SK-N-SH (cell line): ENCODE data around the gene EZR. TPM values are rescaled to one million over a fixed set of nuclear protein-coding genes. Genes with fewer than 3 reads are reported as not detected.
"Not testable (repeated sequence)": the region's sequence is repeated elsewhere in the genome, so short reads cannot be mapped to it uniquely, and the experiment has no call there.

ENCODE experiments used
- CTCF ChIA-PET: fragments of 300-600, 350-600 bp; formaldehyde crosslinking; extraction: SDS; loops from one replicate; lab custom pipeline; 2021; lab: Yijun Ruan, JAX
- POLR2A ChIA-PET: fragments of 350-600 bp; sonication (Branson Sonifier 250); formaldehyde crosslinking; extraction: SDS; loops from one replicate; lab custom pipeline; 2020; ENCODE audit warnings: antibody characterized with exemption, inconsistent platforms; lab: Yijun Ruan, JAX
- DNase-seq: peaks from one replicate; pipeline ENCODE4 v3.0.0; 2012
- H2AFZ ChIP-seq: fragments of 200-600 bp; sonication (generic); 2 replicates; pipeline ENCODE4 v1.8.1; 2016; ENCODE audit warnings: antibody characterized with exemption, mild to moderate bottlenecking, low read depth
- H3F3A ChIP-seq: fragments of 200-600 bp; sonication (generic); replicated peaks from 2 replicates; pipeline ENCODE3; 2016; ENCODE audit warnings: antibody characterized with exemption, mild to moderate bottlenecking; ENCODE audit not compliant: insufficient read depth
- H3K27ac ChIP-seq, 2 experiments: fragments of 200-500 bp in 1 of 2; fragments of 200-600 bp in 1 of 2; sonication (Bioruptor generic) in 1 of 2; sonication (generic), shearing (Covaris generic) in 1 of 2; 2 replicates each; pipeline versions ENCODE4 v1.5.1 to v1.6.1; 2014 to 2016; ENCODE audit warnings: low read depth in 2 of 2, inconsistent platforms in 1 of 2, low read length in 1 of 2, mild to moderate bottlenecking in 1 of 2, mixed read lengths in 1 of 2
- H3K27me3 ChIP-seq: fragments of 200-600 bp; sonication (generic), shearing (Covaris generic); 2 replicates; pipeline ENCODE4 v1.6.1; 2016; ENCODE audit warnings: mixed run types; ENCODE audit not compliant: insufficient read depth
- H3K36me3 ChIP-seq, 2 experiments: fragments of 200-500 bp in 1 of 2; fragments of 200-600 bp in 1 of 2; sonication (Bioruptor generic) in 1 of 2; sonication (generic) in 1 of 2; replicated peaks in 1 of 2; 2 replicates each; pipeline versions ENCODE3 to v1.5.1; 2014 to 2016; ENCODE audit warnings: low read length in 1 of 2, mild to moderate bottlenecking in 1 of 2; ENCODE audit not compliant: insufficient read depth in 2 of 2, control insufficient read depth in 1 of 2
- H3K4me1 ChIP-seq, 2 experiments: fragments of 200-500 bp in 1 of 2; fragments of 200-600 bp in 1 of 2; sonication (Bioruptor generic) in 1 of 2; sonication (generic), shearing (Covaris generic) in 1 of 2; 2 replicates each; pipeline versions ENCODE4 v1.5.1 to v1.6.1; 2014 to 2016; ENCODE audit warnings: low read depth in 1 of 2, low read length in 1 of 2, mixed run types in 1 of 2; ENCODE audit not compliant: insufficient read depth in 2 of 2, control insufficient read depth in 1 of 2
- H3K4me2 ChIP-seq: fragments of 200-600 bp; sonication (generic), shearing (Covaris generic); 2 replicates; pipeline ENCODE4 v1.6.1; 2017; ENCODE audit warnings: mixed run types
- H3K4me3 ChIP-seq, 2 experiments: fragments of 200-500 bp in 1 of 2; fragments of 200-600 bp in 1 of 2; sonication (Bioruptor generic) in 1 of 2; sonication (generic), shearing (Covaris generic) in 1 of 2; 2 replicates each; pipeline versions ENCODE4 v1.5.1 to v1.8.1; 2014 to 2016; ENCODE audit warnings: low read depth in 2 of 2, inconsistent platforms in 1 of 2, low read length in 1 of 2, mild to moderate bottlenecking in 1 of 2, mixed read lengths in 1 of 2, moderate library complexity in 1 of 2
- H3K79me2 ChIP-seq: fragments of 200-600 bp; sonication (generic); 2 replicates; pipeline ENCODE4 v1.8.1; 2017; ENCODE audit warnings: mild to moderate bottlenecking; ENCODE audit not compliant: insufficient read depth
- H3K9ac ChIP-seq: fragments of 200-600 bp; sonication (generic); 2 replicates; pipeline ENCODE4 v1.6.1; 2017; ENCODE audit warnings: mixed run types
- H3K9me2 ChIP-seq: fragments of 200-600 bp; sonication (generic); 2 replicates; pipeline ENCODE4 v1.6.1; 2017; ENCODE audit warnings: mixed run types
- H3K9me3 ChIP-seq: fragments of 200-600 bp; sonication (generic); 2 replicates; pipeline ENCODE4 v1.6.1; 2017; ENCODE audit warnings: mixed run types, mild to moderate bottlenecking, moderate library complexity
- H4K20me1 ChIP-seq: fragments of 200-600 bp; sonication (generic); 2 replicates; pipeline ENCODE4 v1.6.1; 2017; ENCODE audit warnings: mild to moderate bottlenecking, mixed run types; ENCODE audit not compliant: insufficient read depth
- CTCF ChIP-seq: fragments of 200-600 bp; sonication (generic); IDR thresholded peaks from 2 replicates; pipeline ENCODE4 v1.6.1; 2017; ENCODE audit warnings: antibody characterized with exemption, mild to moderate bottlenecking, moderate library complexity
- IRF3 ChIP-seq: fragments of 150-350 bp; IDR thresholded peaks from 2 replicates; pipeline ENCODE4 v1.6.1; 2016; ENCODE audit warnings: mild to moderate bottlenecking, low read depth, low read length
- JUND ChIP-seq: IDR thresholded peaks from 2 replicates; pipeline ENCODE4 v1.4.0; 2012
- PBX3 ChIP-seq: IDR thresholded peaks from 2 replicates; pipeline ENCODE4; 2012
- RCOR1 ChIP-seq: fragments of 150-350 bp; IDR thresholded peaks from 2 replicates; pipeline ENCODE4 v1.6.1; 2017; ENCODE audit warnings: antibody characterized with exemption, low read length
- RFX5 ChIP-seq: IDR thresholded peaks from 2 replicates; pipeline ENCODE4 v1.6.1; 2012; ENCODE audit warnings: mild to moderate bottlenecking, improper control_type of control experiment, low read length
- RXRA ChIP-seq: IDR thresholded peaks from 2 replicates; pipeline ENCODE4 v1.4.0; 2012; ENCODE audit warnings: low read depth, mild to moderate bottlenecking, borderline replicate concordance
- SMC3 ChIP-seq: IDR thresholded peaks from 2 replicates; pipeline ENCODE4 v1.6.1; 2012; ENCODE audit warnings: low read depth, low read length, improper control_type of control experiment
- TCF12 ChIP-seq: IDR thresholded peaks from 2 replicates; pipeline ENCODE4 v1.4.0; 2012
- TEAD4 ChIP-seq: IDR thresholded peaks from 2 replicates; pipeline ENCODE4 v1.4.0; 2012; ENCODE audit warnings: mild to moderate bottlenecking, borderline replicate concordance; ENCODE audit not compliant: insufficient read depth
- WGBS: methylation state at CpG from one replicate; pipeline ENCODE4 v1.1.6; 2017; ENCODE audit warnings: low lambda C conversion rate; 5-methylcytosine and 5-hydroxymethylcytosine counted together
- polyA plus RNA-seq, 3 experiments: library from polyadenylated mRNA; depleted of rRNA; stranded (reverse); fragments of >200 nt; gene quantifications; 2 replicates each; pipeline ENCODE4 v1.2.3, GENCODE V29; 2012

The EZR gene
- polyA plus RNA-seq, 1 of the 3 experiments (the other 2 are of a cell fraction) = 92.0 TPM

GRCh38 chr6:158839796-158840195 lies 20.6 kb upstream of the EZR start:
- ChIA-PET POLR2A (no interaction called here), CTCF (interaction anchor here (0.7 kb wide), 1 partner anchor 40 kb away, joined by 3 read pairs; no protein-coding TSS in a partner anchor)
- TF ChIP-seq CTCF (no peak), JUND (0 out of 2 replicates have a peak, but pooled peaks have one; percentile 6)
- Histone ChIP-seq H3K27ac (no peak overlapping the region), H4K20me1 (no peaks in the 10 kb centered on the region), H3K79me2 (no peaks in the 10 kb centered on the region), H3K27me3 (no peaks in the 10 kb centered on the region), H3K9me3 (no peaks in the 10 kb centered on the region), H2AFZ (no peak overlapping the region), H3K4me3 (no peak overlapping the region), H3F3A (no peaks in the 10 kb centered on the region), H3K9me2 (no peaks in the 10 kb centered on the region), H3K4me1 (peaks cover 0 to 24% of the 10 kb centered on the region in 2 experiments; a peak in 2 of 4 replicates), H3K9ac (no peak overlapping the region), H3K4me2 (no peak overlapping the region), H3K36me3 (no peaks in the 10 kb centered on the region)
- 72% methylated on average over 5 of the region's 5 CpGs for WGBS
- no peak for DNase-seq

GRCh38 chr6:158838790-158839189 lies 19.6 kb upstream of the EZR start:
- DNase-seq, H3K9me3 ChIP-seq, POLR2A ChIA-PET, H3K9ac ChIP-seq, H3K79me2 ChIP-seq, H3F3A ChIP-seq, H3K4me2 ChIP-seq, H3K27me3 ChIP-seq, H3K36me3 ChIP-seq, H3K4me3 ChIP-seq, H4K20me1 ChIP-seq, H3K9me2 ChIP-seq, H2AFZ ChIP-seq: not testable (repeated sequence)
- CTCF ChIA-PET = interaction anchor here (0.6 to 1.1 kb wide), 2 partner anchors 135 to 1569 kb away, joined by 3 to 4 read pairs; no protein-coding TSS in a partner anchor
- H3K4me1 ChIP-seq = peaks cover 0 to 24% of the 10 kb centered on the region in 2 experiments; a peak in 2 of 4 replicates
- peak overlapping the region in 1 of 2 experiments; percentile 25; a peak in 1 of 4 replicates for H3K27ac ChIP-seq
- WGBS = 91% methylated on average over 3 of the region's 3 CpGs

- no peak overlapping the region for H2AFZ ChIP-seq
- no peak overlapping the region for H3K4me2 ChIP-seq
- peak overlapping the region in 1 of 2 experiments; percentile 67; a peak in 2 of 4 replicates for H3K27ac ChIP-seq
- no peaks in the 10 kb centered on the region for H3K79me2 ChIP-seq
- no peak overlapping the region for H3K9ac ChIP-seq
- no peaks in the 10 kb centered on the region for H3F3A ChIP-seq
- peaks cover 0 to 24% of the 10 kb centered on the region in 2 experiments; a peak in 2 of 4 replicates for H3K4me1 ChIP-seq
- ChIA-PET CTCF (interaction anchor here (0.6 to 1.1 kb wide), 3 partner anchors 38 to 1568 kb away, joined by 3 to 4 read pairs (median 3); no protein-coding TSS in a partner anchor), POLR2A (interaction anchor here (1.7 kb wide), 1 partner anchor 19 kb away, joined by 4 read pairs; the partner anchor contains the start of gene EZR)
- H3K4me3 ChIP-seq = no peak overlapping the region
- H3K9me2 ChIP-seq = no peaks in the 10 kb centered on the region
- DNase-seq = peak; percentile 61
- H3K9me3 ChIP-seq = no peaks in the 10 kb centered on the region
- no peaks in the 10 kb centered on the region for H4K20me1 ChIP-seq
- H3K27me3 ChIP-seq = no peaks in the 10 kb centered on the region
- H3K36me3 ChIP-seq = no peaks in the 10 kb centered on the region
- WGBS = 63% methylated on average over 14 of the region's 14 CpGs
- TF ChIP-seq RCOR1 (peak; percentile 81; the same call in 1 of the 2 replicates), RFX5 (no peak), TEAD4 (no peak), CTCF (no peak), SMC3 (no peak), TCF12 (peak; percentile 51), RXRA (no peak), PBX3 (peak; percentile 23), IRF3 (no peak)
Observed at GRCh38 chr6:158837684-158838625, 18.8 kb upstream of the EZR start.
